HG03095 (cell line): Measurements from ENCODE around the gene ATP5F1D.

Experiments used
- ATAC-seq: cut with Tn5 transposase; IDR thresholded peaks from one replicate; pipeline ENCODE4 v1.9.1; 2021; ENCODE audit warnings: moderate library complexity; ENCODE audit not compliant: unreplicated experiment

The ATP5F1D gene

DNA sequence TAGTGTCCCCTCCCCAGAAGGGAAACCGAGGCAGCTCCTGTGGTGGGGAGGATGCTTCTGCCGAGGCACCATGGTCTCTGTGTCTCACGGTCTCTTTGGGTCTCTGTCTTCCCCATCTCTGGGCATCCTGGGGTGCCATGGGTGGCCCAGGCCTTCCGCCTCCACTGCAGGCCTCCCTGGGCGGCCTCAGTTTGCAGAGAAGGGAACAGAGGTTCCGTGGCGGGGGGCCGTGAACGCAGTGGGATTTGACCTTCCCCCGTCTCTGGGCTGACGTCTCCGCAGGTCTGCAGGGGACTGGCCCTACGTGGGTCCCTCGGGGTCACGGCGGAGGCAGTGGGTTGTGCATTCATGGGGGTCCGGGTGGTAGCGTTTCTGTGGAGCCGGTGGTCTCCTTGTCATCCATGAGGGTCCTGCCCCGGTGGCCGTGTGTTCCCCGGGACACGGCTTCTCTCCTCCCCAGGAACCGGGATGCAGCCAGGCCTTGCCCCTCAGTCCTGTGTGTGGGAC, 48.7 kb downstream of the ATP5F1D start:
- no peak for ATAC-seq

GRCh38 chr19:1290703-1291651, 49.4 kb downstream of the ATP5F1D start:
- ATAC-seq, result no peak

GRCh38 chr19:1291761-1292418, 50.3 kb downstream of the ATP5F1D start:
- no peak for ATAC-seq

GRCh38 chr19:1292419-1293151, 51.0 kb downstream of the ATP5F1D start:
- no peak for ATAC-seq

DNA sequence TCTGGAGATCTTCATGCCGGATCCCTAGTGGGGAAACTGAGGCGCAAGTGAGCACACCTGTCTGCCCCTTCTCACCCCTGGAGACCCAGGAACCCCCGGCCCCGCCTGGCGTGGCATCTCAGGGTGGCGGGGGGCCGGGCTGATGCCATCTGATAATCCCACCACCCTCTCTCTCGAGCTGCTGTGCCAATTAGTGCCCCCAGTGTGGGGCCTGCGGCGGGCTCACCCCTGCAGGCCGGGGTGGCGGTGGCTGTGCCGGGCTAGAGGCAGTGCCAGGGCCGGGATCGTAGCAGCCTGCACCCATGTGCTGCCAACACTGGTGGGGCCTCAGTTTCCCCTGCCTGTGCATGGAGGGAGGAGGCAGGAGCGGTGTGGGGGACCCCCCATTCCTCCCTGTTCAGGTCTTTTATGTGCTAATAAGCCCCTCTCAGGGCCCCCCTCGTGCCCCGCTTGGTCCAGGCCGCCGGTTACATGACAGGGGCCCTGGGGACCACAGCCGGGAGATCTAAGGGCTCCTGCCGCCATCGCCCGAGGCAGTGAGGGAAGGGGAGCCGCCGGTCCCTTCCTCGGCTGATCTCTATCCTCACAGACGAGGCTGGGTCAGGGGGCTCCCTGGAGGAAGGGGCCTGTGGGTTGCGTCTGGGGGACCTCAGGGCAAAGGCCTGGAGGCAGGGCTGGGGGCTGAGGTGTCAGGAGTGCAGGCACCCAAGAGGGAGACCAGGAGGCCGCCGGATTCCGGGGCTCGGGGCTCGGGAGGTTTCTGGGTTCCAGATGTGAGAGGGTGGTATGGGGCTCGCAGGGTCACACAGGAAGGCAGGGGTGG, 52.4 kb downstream of the ATP5F1D start:
- ATAC-seq, result no peak
